Heart right ventricle (tissue), 16 donors: ENCODE results near the gene CPN2. TPM values are rescaled to one million over a fixed set of nuclear protein-coding genes. Genes with fewer than 3 reads are reported as not detected.

ENCODE experiments used
- ATAC-seq, 8 donors: fragments of 200-7000 bp; cut with Tn5 transposase; one replicate each; pipeline ENCODE4 v1.9.1; 2020; ENCODE audit warnings: mild to moderate bottlenecking in 8 of 8, moderate library complexity in 8 of 8, moderate number of reproducible peaks in 1 of 8
- DNase-seq, 2 donors: peaks; one replicate each; pipeline ENCODE4 v3.0.0-alpha.2; 2020
- H3K27ac ChIP-seq, 10 donors: fragments of 200-600 bp; sonication (generic) in 2 of 10; one replicate each; pipeline versions ENCODE4 v1.5.0 to v1.8.0; 2020 to 2022; ENCODE audit warnings: mild to moderate bottlenecking in 3 of 10
- H3K27me3 ChIP-seq, 7 donors: fragments of 200-600 bp; one replicate each; pipeline ENCODE4 v1.8.0; 2021 to 2022; ENCODE audit warnings: mild to moderate bottlenecking in 2 of 7
- H3K36me3 ChIP-seq, 9 donors: fragments of 200-600 bp; sonication (generic) in 1 of 9; one replicate each; pipeline versions ENCODE4 v1.5.0 to v1.8.0; 2020 to 2022; ENCODE audit warnings: mild to moderate bottlenecking in 2 of 9
- H3K4me1 ChIP-seq, 9 donors: fragments of 200-600 bp; sonication (generic) in 1 of 9; one replicate each; pipeline versions ENCODE4 v1.5.0 to v1.8.0; 2020 to 2022; ENCODE audit warnings: mild to moderate bottlenecking in 4 of 9
- H3K4me3 ChIP-seq, 10 donors: fragments of 200-600 bp; sonication (generic) in 2 of 10; one replicate each; pipeline versions ENCODE4 v1.5.0 to v1.8.0; 2020 to 2022; ENCODE audit warnings: mild to moderate bottlenecking in 7 of 10, moderate library complexity in 2 of 10
- H3K9me3 ChIP-seq, 11 donors: fragments of 200-600 bp in 10 of 11; sonication (generic) in 2 of 11; one replicate each; pipeline versions ENCODE4 v1.5.0 to v1.8.0; 2013 to 2022; ENCODE audit warnings: mild to moderate bottlenecking in 2 of 11, control low read depth in 1 of 11, moderate library complexity in 1 of 11
- WGBS, 2 donors: extraction: QIAGEN DNeasy Blood & Tissue Kit; methylation state at CpG; one replicate each; pipeline ENCODE4 v1.1.7; 2013; ENCODE audit warnings: inconsistent platforms in 1 of 2; 5-methylcytosine and 5-hydroxymethylcytosine counted together
- intact Hi-C, 10 donors: fragments of 100-400 bp; cut with DNase I; formaldehyde crosslinking; loops; one replicate each; pipeline versions ENCODE4 v1.11.1 to v1.14.2; 2022
- polyA plus RNA-seq, 2 donors: library from polyadenylated mRNA; stranded (reverse); fragments of 200-250 nt; gene quantifications; one replicate each; pipeline ENCODE4 v1.2.3, GENCODE V29; 2013
- total RNA-seq, 10 donors: library from RNA; stranded (reverse); fragmentation: NEBNext Ultra II Directional in 3 of 10; extraction: Animal tissue kit (Norgen Biotek cat#: 25700) in 3 of 10; gene quantifications; one replicate each; pipeline versions ENCODE4 v1.2.1 to v1.2.4, GENCODE V29; 2021 to 2023
- TF ChIP-seq, protein P1 (sequence below), 9 donors: fragments of 200-600 bp; sonication (generic) in 2 of 9; IDR thresholded peaks; one replicate each; pipeline versions ENCODE4 v1.5.0 to v1.8.0; 2021 to 2022; ENCODE audit warnings: antibody characterized with exemption in 9 of 9, mild to moderate bottlenecking in 5 of 9, moderate library complexity in 1 of 9
- donor health status: Arrhythmogenic right ventricular cardiomyopathy.
- donor health status: ischemic (EF 13 %, LVEDD 7.1; RV severe dilation, severe dysfunction).
- donor health status: healthy with polysubstance abuse.
- donor health status: DM: no; HTN: yes; CAD: no.
- donor health status: DM: no; HTN: no; CAD: no.
- donor health status: ischemic (EF 25% LVEDD 6.9; RV normal size, moderate dysfunction).
- donor health status: ischemic (EF 25% LVEDD 5.7; RV mildly dilated, moderate dysfunction).
- donor health status: healthy.
- donor health status: DM: yes; HTN: yes; CAD: no.
- donor health status: Ischemic cardiomyopathy.
- donor health status: ischemic (EF 35%, LVEDD 5.7; RV mildly dilated, moderate dysfunction).
- donor health status: nonischemic (EF 11% LVEDD 7.7; RV severe dilation, severe dysfunction).
- donor health status: DM: yes; HTN: yes; CAD: no.
- donor health status: PGD.
- donor health status: ischemic (EF 29% LVEDD 5.4; RV normal size, mild dysfunction).
- donor health status: nonischemic (EF 23%, LVEDD 6.1; RV moderate dilation, normal function).

The CPN2 gene
- total and polyA plus RNA-seq, 12 donors = 0.12 to 4.5 (median 1.5) TPM

DNA sequence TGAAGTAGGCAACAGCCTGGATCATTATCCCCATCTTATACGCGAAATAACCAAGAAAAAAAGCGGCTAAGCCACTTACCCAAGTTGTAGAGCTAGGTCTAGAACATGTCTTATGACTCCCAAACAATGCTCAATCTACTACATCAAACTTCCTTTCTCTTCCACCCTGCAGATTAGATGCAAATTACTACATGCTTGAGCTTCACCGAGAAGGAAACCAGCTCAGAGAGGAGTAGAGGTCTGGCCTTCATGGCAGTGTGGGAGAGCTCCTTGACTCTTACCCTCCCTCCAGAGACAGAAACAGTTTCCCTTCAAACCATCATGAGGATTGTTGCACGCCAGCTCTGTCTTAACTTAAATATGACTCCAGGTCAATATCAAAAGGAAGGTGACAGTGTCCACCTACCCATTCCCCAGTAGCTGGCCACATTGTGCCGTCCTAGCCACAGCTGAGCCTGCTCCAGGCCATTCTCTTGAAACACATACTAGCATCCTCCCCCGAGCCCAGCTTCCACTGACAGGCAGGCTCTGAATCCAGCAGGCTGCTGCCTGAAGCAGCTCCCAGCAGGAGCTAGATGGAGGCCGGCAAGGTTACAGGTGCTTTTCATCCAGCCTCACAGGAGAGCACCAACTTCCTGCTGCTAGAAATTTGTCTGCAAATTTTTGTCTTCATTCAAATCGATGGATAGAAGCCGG lies 56.8 kb downstream of the CPN2 start:
- intact Hi-C loops = no loop called here
- TF ChIP-seq, protein P1, sequence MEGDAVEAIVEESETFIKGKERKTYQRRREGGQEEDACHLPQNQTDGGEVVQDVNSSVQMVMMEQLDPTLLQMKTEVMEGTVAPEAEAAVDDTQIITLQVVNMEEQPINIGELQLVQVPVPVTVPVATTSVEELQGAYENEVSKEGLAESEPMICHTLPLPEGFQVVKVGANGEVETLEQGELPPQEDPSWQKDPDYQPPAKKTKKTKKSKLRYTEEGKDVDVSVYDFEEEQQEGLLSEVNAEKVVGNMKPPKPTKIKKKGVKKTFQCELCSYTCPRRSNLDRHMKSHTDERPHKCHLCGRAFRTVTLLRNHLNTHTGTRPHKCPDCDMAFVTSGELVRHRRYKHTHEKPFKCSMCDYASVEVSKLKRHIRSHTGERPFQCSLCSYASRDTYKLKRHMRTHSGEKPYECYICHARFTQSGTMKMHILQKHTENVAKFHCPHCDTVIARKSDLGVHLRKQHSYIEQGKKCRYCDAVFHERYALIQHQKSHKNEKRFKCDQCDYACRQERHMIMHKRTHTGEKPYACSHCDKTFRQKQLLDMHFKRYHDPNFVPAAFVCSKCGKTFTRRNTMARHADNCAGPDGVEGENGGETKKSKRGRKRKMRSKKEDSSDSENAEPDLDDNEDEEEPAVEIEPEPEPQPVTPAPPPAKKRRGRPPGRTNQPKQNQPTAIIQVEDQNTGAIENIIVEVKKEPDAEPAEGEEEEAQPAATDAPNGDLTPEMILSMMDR (IDR thresholded peaks at IDR 0.05) = no peak
- no peak overlapping the region for H3K4me3 ChIP-seq
- WGBS, 2 donors = 90 to 94% methylated on average over 10 of the region's 10 CpGs
- peaks cover 0 to 23% (median 0%) of the 10 kb centered on the region in 11 donors for H3K9me3 ChIP-seq
- ATAC-seq (no peak), DNase-seq (no peak)
- peaks cover 0 to 13% (median 7%) of the 10 kb centered on the region in 9 donors for H3K4me1 ChIP-seq
- no peaks in the 10 kb centered on the region for H3K36me3 ChIP-seq
- H3K27me3 ChIP-seq = peaks cover 0 to 31% (median 10%) of the 10 kb centered on the region in 7 donors
- no peak overlapping the region for H3K27ac ChIP-seq

DNA sequence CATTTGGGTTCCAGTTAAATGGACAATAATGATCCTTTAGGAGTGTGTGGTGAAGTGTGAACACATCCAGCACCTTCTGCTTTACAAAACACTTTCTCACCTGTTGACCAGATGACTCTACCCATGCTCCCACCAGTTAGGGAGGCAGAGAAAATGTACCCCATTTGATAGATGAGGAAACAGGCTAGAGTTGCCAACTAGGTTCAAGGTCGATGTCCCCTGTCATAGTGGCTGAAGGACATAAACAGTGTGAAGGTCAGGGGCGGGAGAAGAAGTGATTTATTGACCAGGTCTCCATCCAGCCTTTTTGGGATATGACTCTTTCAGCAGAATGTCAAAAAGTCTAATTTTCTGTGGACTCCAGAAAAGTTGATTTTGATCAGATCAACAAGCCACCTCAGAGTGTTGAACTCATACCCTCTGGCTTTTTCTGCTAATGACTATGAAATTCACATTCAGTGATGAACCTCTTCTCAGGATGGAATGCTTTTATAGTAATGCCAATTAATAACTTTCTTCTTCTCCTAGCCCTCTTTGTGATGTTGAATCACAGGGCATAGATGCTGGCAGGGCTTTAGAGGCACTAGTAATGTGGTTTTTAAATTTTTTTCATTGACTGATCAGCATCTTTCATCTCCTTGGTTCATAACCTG lies 57.5 kb downstream of the CPN2 start:
- Histone ChIP-seq H3K27ac (no peak overlapping the region), H3K36me3 (no peaks in the 10 kb centered on the region), H3K27me3 (peaks cover 0 to 31% (median 12%) of the 10 kb centered on the region in 7 donors), H3K9me3 (peaks cover 0 to 23% (median 0%) of the 10 kb centered on the region in 11 donors), H3K4me1 (peaks cover 0 to 13% (median 7%) of the 10 kb centered on the region in 9 donors), H3K4me3 (no peak overlapping the region)
- DNase-seq = no peak
- TF ChIP-seq, protein P1 (IDR thresholded peaks at IDR 0.05) = no peak
- intact Hi-C loops = no loop called here
- WGBS, 2 donors = 96 to 97% methylated on average over 2 of the region's 2 CpGs
- ATAC-seq = no peak

DNA sequence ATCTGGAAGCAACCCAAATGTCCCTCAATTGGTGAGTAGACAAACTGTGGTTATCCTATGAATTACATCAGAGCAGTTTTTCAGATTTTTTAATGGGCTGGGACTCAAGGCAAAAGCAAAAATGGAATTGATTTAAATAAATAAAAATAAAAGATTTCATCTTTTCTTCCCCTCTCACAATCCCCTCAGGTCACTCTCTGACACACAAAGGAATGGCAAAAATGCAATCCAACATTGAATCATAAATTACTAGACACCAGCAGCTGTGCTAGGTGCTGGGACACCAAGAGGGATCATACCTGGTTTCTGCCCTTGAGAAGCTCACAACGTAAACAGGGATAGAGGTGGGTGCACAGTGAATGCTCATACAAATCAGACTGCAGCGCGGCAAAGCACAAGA lies 58.8 kb downstream of the CPN2 start:
- Histone ChIP-seq H3K4me1 (peaks cover 0 to 12% (median 7%) of the 10 kb centered on the region in 9 donors), H3K9me3 (peaks cover 0 to 23% (median 0%) of the 10 kb centered on the region in 11 donors), H3K36me3 (no peaks in the 10 kb centered on the region), H3K27ac (no peak overlapping the region), H3K4me3 (no peak overlapping the region), H3K27me3 (peaks cover 0 to 37% (median 17%) of the 10 kb centered on the region in 7 donors)
- DNase-seq = no peak
- WGBS, 2 donors = 98 to 100% methylated on average over 3 of the region's 3 CpGs
- ATAC-seq = no peak
- intact Hi-C loops = no loop called here
- TF ChIP-seq, protein P1 (IDR thresholded peaks at IDR 0.05) = no peak

Other genes starting within 250 kb of the CPN2 start
- 10 to 100 TPM in 9 of 10 donors, 1 to 10 TPM in 1; 6.8 to 43.2 (median 22.0) TPM for gene HES1, start 215.2 kb downstream of the CPN2 start, total RNA-seq
- 10 to 100 TPM; 11.2 to 22.8 TPM for gene HES1, start 215.2 kb downstream of the CPN2 start, polyA plus RNA-seq
- under 1 TPM in 9 of 10 donors, not detected in 1; 0.05 to 0.81 (median 0.41) TPM for gene LRRC15, start 18.4 kb upstream of the CPN2 start, total RNA-seq
- gene LRRC15, start 18.4 kb upstream of the CPN2 start, polyA plus RNA-seq = under 1 TPM; 0.07 to 0.10 TPM
- under 1 TPM in 6 of 10 donors, not detected in 4; 0.09 to 0.21 (median 0.15) TPM for gene GP5, start 47.9 kb upstream of the CPN2 start, total RNA-seq
- under 1 TPM in 1 of 2 donors, not detected in 1; 0.01 TPM for gene GP5, start 47.9 kb upstream of the CPN2 start, polyA plus RNA-seq
- 100 to 1,000 TPM in 5 of 10 donors, 10 to 100 TPM in 5; 60.3 to 195 (median 109) TPM for gene ATP13A3, start 135.7 kb upstream of the CPN2 start, total RNA-seq
- 10 to 100 TPM; 31.0 to 45.9 TPM for gene ATP13A3, start 135.7 kb upstream of the CPN2 start, polyA plus RNA-seq